Amygdala (tissue), 56 donors: ENCODE results near the gene ANKRD27.
"Not testable (repeated sequence)": the region's sequence is repeated elsewhere in the genome, so short reads cannot be mapped to it uniquely, and the experiment has no call there.

Experiments used
- DNase-seq, 56 donors: peaks; one replicate each; lab custom pipeline; 2025; lab: John Stamatoyannopoulos, UW

ANKRD27 gene

DNA sequence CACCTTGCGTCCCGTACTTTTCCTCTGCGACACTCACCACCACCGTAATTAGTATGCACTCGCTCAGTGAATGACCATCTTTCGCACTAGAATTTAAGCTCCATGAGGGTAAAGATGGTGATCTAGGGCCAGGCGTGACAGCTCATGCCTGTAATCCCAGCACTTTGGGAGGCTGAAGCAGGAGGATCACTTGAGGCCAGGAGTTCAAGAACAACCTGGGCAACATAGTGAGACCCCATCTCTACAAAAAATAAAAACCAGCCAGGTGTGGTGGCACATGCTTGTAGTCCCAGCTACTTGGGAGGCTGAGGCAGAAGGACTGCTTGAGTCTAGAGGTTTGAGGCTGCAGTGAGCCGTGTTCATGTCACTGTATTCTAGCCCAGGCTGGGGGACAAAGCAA, 18.6 kb downstream of the ANKRD27 start:
- not testable (repeated sequence) for DNase-seq

DNA sequence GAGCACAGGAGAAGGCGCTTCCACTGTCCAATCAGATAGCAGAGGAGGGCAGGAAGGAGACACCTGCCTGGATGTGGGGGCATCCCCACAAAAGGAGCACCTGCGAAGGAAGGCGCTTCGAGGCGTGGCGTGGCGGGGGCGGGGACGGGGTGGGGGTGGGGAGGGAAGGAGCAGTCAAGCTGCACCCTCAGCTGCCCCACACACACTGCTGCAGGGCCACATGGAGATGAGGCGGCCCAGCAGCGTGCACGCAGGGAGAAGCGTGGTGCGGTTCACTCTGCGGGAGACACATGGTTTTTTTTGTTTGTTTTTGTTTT, 21.4 kb downstream of the ANKRD27 start:
- no peak for DNase-seq

DNA sequence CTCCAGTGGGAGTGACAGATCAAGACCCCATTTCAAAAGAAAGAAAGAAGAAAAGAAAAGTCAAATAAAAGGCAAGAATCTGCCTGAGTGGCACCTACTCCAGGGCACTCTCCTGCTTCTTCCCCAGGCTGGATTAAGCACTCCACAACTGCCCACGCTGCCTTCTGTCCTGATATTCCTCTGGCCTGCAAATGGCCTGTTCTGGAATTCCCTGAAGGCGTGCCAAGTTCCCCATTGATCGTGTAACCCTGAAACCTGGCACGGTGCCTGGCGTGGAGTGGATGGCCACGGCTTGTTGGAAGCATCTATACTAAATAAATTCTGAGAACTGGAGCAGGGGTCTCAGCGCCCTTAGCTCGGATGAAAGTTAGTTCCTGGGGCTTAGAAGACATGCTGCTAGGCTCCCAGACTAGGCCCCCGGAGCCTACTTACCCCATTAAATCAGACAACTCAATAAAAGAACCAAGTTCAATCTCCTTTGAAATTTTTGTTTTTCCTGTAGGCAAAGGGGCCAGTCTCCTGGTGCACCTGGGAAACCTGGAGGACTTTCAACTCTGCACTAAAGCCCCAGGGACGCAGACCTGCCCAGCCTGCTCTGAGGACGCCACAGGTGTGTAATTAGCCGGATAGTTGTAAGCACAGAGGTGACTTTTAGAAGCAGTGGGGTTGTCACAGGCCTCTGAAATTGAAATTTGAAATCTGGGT, 21.9 kb downstream of the ANKRD27 start:
- peak in 32 of 56 donors; percentile 5 to 70 (median 29) for DNase-seq

GRCh38 chr19:32652331-32652730, 22.6 kb downstream of the ANKRD27 start:
- DNase-seq: not testable (repeated sequence)

DNA sequence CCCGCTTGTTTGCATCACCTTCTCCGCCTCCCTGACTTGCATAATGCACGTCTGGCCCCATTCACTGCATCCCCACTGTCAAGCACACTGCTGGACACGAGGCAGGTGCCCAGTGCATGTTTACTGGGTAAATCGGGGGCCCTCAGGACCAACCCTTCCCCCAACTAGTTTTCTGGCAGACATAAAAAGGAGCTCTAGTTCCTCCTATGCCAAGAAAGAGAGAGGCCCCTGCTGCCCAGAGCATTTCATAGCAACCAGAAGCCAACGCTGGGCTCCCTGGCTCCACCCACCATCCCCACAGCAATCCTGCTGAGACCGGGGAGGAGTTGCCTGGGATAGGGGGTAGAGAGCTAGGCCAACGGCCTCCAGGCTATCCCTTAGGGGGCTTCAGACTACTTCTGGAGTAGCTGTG, 23.2 kb downstream of the ANKRD27 start:
- peak in 36 of 56 donors; percentile 3 to 72 (median 41) for DNase-seq

DNA sequence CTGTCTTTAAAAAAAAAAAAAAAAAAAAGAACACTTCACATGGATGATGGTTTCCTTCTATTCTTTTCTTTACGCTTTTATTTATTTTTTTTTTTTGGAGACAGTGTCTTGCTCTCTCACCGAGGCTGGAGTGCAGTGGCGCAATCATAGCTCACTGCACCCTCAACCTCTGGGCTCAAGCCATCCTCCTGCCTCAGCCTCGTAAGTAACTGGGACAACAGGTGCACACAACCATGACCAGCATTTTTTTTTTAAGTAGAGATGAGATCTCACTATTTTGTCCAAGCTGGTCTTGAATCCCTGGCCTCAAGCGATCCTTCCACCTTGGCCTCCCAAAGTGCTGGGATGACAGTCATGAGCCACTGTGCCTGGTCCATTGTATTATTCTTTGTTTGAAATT, 24.3 kb downstream of the ANKRD27 start:
- DNase-seq: no peak

GRCh38 chr19:32649751-32650150, 25.2 kb downstream of the ANKRD27 start:
- peak in 4 of 56 donors; percentile 6 to 18 (median 14) for DNase-seq

DNA sequence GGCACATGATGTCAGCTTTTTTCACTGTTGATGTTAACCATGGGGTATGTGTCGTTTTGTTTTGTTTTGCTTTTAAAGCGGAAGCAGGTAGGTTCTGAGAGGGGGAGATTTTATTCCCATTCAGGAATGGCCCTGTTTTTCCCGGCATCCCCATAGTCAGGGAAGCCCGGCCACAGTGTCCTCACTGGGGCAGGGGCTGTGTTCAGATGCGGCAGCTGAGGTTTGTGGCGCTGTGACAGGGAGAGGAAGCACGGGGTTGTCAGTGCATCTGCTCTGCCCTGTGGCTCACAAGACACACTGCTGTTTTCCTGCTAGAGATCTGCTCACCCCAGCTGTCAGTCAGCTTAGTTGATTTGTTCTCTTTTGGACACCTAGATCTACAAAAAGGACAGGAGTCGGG, 27.6 kb downstream of the ANKRD27 start:
- DNase-seq: no peak

DNA sequence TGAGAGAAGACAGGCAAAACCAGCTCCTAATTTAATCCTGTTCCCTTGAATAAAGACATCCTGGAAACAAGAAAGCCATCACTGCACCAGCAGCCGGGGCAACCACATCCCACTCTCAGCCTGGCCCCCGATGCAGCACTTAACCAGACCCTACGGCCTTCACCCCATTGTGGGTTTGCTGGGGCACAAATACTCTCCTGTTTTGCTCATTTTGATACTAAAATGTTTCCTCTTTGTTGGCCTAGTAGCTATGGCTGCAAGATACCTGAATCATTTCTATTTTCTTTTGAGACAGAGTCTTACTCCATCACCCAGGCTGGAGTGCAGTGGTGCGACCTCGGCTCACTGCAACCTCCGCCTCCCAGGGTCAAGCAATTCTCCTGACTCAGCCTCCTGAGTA, 28.4 kb downstream of the ANKRD27 start:
- DNase-seq: no peak

DNA sequence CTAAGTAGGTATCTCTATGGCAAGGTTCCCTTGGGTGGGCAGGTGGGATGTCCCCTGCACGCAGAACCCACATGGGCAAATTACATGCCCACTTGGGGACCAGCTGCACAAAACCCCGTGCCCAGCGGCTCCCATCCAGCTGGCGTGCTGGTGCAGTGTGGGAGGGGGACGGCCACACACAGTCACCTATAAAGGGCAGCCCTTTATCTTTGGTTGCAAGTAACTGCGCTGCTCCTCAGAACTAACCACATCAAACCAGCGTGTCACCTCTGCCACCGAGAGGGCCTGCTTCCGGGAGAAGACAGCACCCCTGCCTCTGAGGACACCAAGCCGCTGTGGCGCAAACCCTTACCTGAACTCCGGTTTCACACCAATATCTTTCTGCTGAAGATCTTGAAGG, 32.2 kb downstream of the ANKRD27 start:
- no peak for DNase-seq

DNA sequence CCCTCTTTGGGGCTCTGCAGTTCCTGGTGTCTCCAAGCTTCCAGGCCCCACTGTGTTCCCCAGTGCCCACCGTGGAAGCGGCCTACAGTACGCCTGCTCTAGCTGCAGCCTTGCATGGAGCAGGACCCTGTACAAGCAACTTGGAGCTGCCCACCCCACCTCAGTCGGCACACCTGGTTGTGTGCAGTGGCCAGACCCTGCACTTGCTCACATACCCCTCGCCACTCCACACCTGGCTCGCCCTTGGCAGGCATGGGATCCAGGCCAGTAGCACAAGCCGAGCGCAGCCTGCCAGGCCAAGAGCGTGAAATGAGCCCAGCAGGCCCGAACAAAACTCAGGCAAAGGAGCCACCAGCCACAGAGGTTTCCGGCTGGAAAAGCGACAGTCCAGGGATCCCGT, 36.4 kb downstream of the ANKRD27 start:
- DNase-seq: no peak

- no peak for DNase-seq
These were observed 37.5 kb downstream of the ANKRD27 start for GRCh38 chr19:32637480-32637879.

GRCh38 chr19:32631381-32631780, 43.6 kb downstream of the ANKRD27 start:
- no peak for DNase-seq

DNA sequence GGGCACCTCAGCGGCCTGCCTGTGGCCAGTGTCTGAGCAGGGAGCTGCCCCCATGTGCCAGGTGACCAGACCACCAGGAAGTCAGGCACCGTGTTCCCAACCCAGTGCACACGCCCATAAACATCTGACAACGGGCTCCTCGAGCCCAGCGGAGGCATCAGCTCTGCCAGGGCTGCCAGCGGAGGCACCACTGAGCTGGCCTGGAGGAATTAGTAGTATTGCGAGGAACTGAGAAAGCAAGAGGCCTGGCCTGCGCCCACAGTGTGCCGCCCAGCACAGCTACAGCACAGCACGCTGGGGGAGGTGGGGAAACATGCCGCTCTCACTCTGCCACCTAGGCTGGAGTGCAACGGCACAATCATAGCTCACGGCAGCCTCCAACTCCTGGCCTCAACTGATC, 44.6 kb downstream of the ANKRD27 start:
- DNase-seq: no peak

DNA sequence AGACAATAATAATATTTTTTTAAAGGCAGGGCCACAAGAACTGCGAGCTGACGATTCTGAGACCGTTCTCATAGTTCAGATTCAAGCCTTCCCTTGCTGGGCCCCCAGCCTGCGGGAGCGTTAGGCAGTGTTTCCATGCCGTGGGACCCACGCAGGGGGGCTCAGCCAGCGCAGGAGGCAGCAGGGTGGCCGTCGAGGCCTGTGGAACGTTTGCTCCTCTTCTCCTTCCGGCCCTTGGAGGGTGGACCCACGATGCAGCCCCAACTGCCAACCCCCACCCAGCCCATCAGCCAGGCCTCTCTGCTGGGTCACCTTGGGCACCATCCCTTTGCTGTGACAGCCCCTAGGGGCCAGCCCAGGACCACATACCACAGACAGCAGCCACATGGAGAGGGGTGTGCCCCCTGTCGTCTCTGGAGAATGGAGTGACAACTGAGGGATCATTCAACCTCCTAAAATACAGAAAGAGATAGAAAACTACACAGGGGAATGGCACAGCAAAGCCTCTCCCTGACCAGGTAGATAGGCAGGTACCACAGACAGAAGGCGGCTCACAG, 47.2 kb downstream of the ANKRD27 start:
- DNase-seq: no peak

DNA sequence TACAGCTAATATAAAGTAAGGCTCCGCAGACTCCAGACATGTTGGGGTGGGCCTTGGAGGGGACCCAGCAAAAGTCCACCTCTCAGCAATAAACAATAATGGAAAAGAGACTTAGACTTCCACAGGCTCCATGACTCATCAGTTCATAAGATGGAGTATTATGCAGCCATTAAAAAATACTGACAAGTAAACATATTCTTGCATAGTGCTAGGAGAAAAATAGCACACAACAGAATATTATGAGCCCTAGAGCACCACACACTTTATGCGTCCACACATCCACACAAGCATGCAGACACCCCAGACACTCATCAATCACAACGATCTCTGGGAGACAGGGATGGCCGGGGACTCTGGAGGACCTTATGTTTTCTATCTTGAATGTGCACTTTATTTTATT, 48.0 kb downstream of the ANKRD27 start:
- DNase-seq: no peak

DNA sequence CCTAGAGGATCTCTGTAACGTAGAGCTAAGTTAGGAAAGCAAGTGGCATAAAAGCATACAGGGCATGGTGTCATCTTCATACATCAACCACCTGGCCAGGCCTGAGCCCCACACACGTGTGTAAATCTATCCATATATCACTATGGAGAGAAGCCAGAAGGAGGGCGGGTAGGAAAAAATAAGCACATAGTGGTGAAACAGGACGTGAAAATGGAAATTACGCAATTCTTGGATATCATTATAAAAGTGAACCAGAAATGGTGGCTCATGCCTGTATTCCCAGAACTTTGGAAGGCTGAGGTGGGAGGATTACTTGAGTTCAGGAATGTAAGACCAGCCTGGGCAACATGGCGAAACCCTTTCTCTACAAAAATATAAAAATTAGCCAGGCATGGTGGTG, 50.6 kb downstream of the ANKRD27 start:
- DNase-seq: no peak

- no peak for DNase-seq
These were observed 53.0 kb downstream of the ANKRD27 start for GRCh38 chr19:32622002-32622401.

GRCh38 chr19:32619051-32619685, 55.8 kb downstream of the ANKRD27 start:
- DNase-seq: no peak

GRCh38 chr19:32615569-32615968, 59.4 kb downstream of the ANKRD27 start:
- no peak for DNase-seq

DNA sequence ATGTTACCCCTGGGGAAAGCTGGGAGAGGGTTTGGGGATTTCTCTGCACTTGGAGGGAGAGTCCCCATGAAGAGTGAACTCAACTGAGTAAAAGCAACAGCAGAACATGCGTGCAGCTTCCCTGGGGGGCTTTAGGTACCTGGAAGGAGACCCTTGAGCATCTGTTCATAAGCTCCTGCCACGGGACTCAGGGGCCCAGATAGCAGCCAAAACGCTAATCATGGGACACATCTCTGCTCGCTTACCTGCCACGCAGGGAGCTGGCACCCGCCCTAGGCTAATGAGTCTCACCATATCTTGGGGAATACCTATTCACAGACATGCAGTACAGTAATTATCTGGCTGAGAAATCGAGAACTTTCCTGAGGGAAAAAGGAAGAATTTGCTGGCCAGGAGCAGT, 60.1 kb downstream of the ANKRD27 start:
- DNase-seq: no peak

- no peak for DNase-seq
These were observed 62.0 kb downstream of the ANKRD27 start for GRCh38 chr19:32613008-32613407.
